Medulla oblongata (tissue), 1 donor: ENCODE measurements around the gene CTU2.

Experiments used
- DNase-seq: peaks from one replicate; pipeline ENCODE4 v3.0.0-alpha.2; 2015; ENCODE audit errors: extremely low spot score

The CTU2 gene

GRCh38 chr16:88714420-88715302, 8.4 kb downstream of the CTU2 start:
- no peak for DNase-seq

GRCh38 chr16:88715312-88716190, 9.2 kb downstream of the CTU2 start:
- DNase-seq: no peak

- no peak for DNase-seq
Measured at GRCh38 chr16:88716201-88716600, 9.9 kb downstream of the CTU2 start.

GRCh38 chr16:88716601-88717001, 10.3 kb downstream of the CTU2 start:
- no peak for DNase-seq

GRCh38 chr16:88718178-88718577, 11.9 kb downstream of the CTU2 start:
- no peak for DNase-seq

- DNase-seq: peak; percentile 95
Measured at GRCh38 chr16:88719267-88719932, 13.1 kb downstream of the CTU2 start.

GRCh38 chr16:88719933-88720296, 13.6 kb downstream of the CTU2 start:
- no peak for DNase-seq

- no peak for DNase-seq
Measured at GRCh38 chr16:88720396-88720970, 14.2 kb downstream of the CTU2 start.

- DNase-seq: no peak
Measured at GRCh38 chr16:88721236-88721635, 14.9 kb downstream of the CTU2 start.

GRCh38 chr16:88721815-88722755, 15.8 kb downstream of the CTU2 start:
- DNase-seq: no peak

- DNase-seq: no peak
Measured at GRCh38 chr16:88722784-88723506, 16.6 kb downstream of the CTU2 start.

- DNase-seq: no peak
Measured at GRCh38 chr16:88723507-88723887, 17.2 kb downstream of the CTU2 start.

- no peak for DNase-seq
Measured at GRCh38 chr16:88723911-88724310, 17.6 kb downstream of the CTU2 start.

GRCh38 chr16:88724855-88725555, 18.7 kb downstream of the CTU2 start:
- DNase-seq: no peak

GRCh38 chr16:88725609-88726407, 19.5 kb downstream of the CTU2 start:
- no peak for DNase-seq

- no peak for DNase-seq
Measured at GRCh38 chr16:88726408-88726749, 20.1 kb downstream of the CTU2 start.

- no peak for DNase-seq
Measured at GRCh38 chr16:88726981-88727380, 20.7 kb downstream of the CTU2 start.

GRCh38 chr16:88727871-88728270, 21.6 kb downstream of the CTU2 start:
- no peak for DNase-seq
